ENCODE measurements around the gene VPS16. TPM values are rescaled to one million over a fixed set of nuclear protein-coding genes. Genes with fewer than 3 reads are reported as not detected.
A peak's percentile ranks its signal among the peaks of the same experiment; 100 is the strongest.

The VPS16 gene
- polyA plus RNA-seq, 1 donor from 2014 or later = 117 TPM

DNA sequence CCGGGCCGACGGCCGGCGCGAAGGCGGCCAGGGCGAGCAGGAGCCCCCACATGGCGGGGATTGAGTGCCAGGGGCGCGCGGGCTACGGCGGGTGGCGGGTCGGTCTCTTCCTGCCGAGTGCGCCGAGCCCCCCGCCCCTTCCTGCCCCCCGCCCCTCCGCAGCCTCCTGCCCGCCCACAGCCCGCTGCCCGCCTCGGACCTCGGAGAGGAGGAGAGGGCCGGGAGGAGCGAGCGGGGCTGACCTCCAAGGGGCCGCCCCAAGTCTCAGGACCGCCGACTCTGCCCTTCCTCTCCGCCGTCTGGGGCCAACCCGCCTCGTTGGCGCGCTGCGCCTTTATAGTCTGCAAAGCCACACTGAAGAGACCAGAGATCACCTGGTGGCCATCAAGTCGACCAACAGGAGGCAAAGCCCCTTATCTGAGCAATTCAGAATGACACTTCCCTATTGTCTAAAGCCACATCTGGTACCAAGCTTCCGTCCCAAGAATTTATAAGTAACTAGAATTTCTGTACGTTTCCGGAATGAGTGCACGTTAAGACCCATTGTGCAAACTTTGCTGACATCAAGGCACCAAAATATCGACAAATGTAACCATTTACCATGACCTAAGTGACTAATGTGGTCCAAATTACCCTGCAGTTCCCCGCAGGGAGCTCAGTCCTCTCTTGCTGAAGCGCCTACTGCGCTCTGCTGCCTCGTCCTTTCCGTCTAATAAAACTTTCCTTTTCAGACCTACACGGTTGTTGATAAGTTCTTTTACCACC is 39.8 kb upstream of the VPS16 start, which contains the start of gene CPXM1:
Gene CPXM1, minus strand, starts transcription at position 107 of the 765 bp plus-strand sequence. Its CDS starts 55 bp downstream, at position 52.
- TF ChIP-seq RAD21 (conservative IDR thresholded peaks at IDR 0.05) = no peak
- no peak for TF ChIP-seq EP300 (conservative IDR thresholded peaks at IDR 0.05; ENCODE audit: poor library complexity, severe bottlenecking)
- no peak for TF ChIP-seq POLR2AphosphoS5 (IDR thresholded peaks at IDR 0.05)
- TF ChIP-seq, protein P1, sequence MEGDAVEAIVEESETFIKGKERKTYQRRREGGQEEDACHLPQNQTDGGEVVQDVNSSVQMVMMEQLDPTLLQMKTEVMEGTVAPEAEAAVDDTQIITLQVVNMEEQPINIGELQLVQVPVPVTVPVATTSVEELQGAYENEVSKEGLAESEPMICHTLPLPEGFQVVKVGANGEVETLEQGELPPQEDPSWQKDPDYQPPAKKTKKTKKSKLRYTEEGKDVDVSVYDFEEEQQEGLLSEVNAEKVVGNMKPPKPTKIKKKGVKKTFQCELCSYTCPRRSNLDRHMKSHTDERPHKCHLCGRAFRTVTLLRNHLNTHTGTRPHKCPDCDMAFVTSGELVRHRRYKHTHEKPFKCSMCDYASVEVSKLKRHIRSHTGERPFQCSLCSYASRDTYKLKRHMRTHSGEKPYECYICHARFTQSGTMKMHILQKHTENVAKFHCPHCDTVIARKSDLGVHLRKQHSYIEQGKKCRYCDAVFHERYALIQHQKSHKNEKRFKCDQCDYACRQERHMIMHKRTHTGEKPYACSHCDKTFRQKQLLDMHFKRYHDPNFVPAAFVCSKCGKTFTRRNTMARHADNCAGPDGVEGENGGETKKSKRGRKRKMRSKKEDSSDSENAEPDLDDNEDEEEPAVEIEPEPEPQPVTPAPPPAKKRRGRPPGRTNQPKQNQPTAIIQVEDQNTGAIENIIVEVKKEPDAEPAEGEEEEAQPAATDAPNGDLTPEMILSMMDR (IDR thresholded peaks at IDR 0.05; ENCODE audit: poor library complexity, severe bottlenecking) = no peak
- TF ChIP-seq, protein P2, sequence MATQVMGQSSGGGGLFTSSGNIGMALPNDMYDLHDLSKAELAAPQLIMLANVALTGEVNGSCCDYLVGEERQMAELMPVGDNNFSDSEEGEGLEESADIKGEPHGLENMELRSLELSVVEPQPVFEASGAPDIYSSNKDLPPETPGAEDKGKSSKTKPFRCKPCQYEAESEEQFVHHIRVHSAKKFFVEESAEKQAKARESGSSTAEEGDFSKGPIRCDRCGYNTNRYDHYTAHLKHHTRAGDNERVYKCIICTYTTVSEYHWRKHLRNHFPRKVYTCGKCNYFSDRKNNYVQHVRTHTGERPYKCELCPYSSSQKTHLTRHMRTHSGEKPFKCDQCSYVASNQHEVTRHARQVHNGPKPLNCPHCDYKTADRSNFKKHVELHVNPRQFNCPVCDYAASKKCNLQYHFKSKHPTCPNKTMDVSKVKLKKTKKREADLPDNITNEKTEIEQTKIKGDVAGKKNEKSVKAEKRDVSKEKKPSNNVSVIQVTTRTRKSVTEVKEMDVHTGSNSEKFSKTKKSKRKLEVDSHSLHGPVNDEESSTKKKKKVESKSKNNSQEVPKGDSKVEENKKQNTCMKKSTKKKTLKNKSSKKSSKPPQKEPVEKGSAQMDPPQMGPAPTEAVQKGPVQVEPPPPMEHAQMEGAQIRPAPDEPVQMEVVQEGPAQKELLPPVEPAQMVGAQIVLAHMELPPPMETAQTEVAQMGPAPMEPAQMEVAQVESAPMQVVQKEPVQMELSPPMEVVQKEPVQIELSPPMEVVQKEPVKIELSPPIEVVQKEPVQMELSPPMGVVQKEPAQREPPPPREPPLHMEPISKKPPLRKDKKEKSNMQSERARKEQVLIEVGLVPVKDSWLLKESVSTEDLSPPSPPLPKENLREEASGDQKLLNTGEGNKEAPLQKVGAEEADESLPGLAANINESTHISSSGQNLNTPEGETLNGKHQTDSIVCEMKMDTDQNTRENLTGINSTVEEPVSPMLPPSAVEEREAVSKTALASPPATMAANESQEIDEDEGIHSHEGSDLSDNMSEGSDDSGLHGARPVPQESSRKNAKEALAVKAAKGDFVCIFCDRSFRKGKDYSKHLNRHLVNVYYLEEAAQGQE (IDR thresholded peaks at IDR 0.05; ENCODE audit: borderline replicate concordance) = no peak
- TF ChIP-seq TAF1 (IDR thresholded peaks at IDR 0.05; ENCODE audit: low read depth) = no peak
- no peak for TF ChIP-seq SMC3 (conservative IDR thresholded peaks at IDR 0.05; ENCODE audit: poor library complexity)
- TF ChIP-seq MXI1 (conservative IDR thresholded peaks at IDR 0.05; ENCODE audit: poor library complexity, severe bottlenecking) = no peak
- no peak for TF ChIP-seq EZH2 (IDR thresholded peaks at IDR 0.05; ENCODE audit: borderline replicate concordance, insufficient read depth, low read length, poor library complexity, severe bottlenecking)
- H3K9ac ChIP-seq (ENCODE audit: low read length) = peak within 1 kb of the TSS; percentile 63
- peak within 1 kb of the TSS; percentile 46 for H2AFZ ChIP-seq (ENCODE audit: low read depth, low read length)
- H3K9me3 ChIP-seq (ENCODE audit: low read length) = no peaks in the 10 kb centered on the region
- H3K27ac ChIP-seq (ENCODE audit: low read length) = peak within 1 kb of the TSS; percentile 29
- no peaks in the 10 kb centered on the region for H3K79me2 ChIP-seq (replicated peaks; ENCODE audit: insufficient read depth, low read length)
- no peaks in the 10 kb centered on the region for H3K36me3 ChIP-seq (ENCODE audit: insufficient read depth, low read length)
- peak within 1 kb of the TSS; percentile 25 for H3K4me2 ChIP-seq (ENCODE audit: low read length)
- H4K20me1 ChIP-seq (ENCODE audit: insufficient read depth) = no peaks in the 10 kb centered on the region
- H3K9me2 ChIP-seq (ENCODE audit: insufficient read depth, low read length) = no peaks in the 10 kb centered on the region
- H3K27me3 ChIP-seq (ENCODE audit: insufficient read depth, low read depth, low read length) = peaks cover 59% of the 10 kb centered on the region
- peak within 1 kb of the TSS; percentile 75 for H3K4me3 ChIP-seq (ENCODE audit: low read length)
- no peaks in the 10 kb centered on the region for H3F3A ChIP-seq (ENCODE audit: insufficient read depth, low read length, poor library complexity, severe bottlenecking)

DNA sequence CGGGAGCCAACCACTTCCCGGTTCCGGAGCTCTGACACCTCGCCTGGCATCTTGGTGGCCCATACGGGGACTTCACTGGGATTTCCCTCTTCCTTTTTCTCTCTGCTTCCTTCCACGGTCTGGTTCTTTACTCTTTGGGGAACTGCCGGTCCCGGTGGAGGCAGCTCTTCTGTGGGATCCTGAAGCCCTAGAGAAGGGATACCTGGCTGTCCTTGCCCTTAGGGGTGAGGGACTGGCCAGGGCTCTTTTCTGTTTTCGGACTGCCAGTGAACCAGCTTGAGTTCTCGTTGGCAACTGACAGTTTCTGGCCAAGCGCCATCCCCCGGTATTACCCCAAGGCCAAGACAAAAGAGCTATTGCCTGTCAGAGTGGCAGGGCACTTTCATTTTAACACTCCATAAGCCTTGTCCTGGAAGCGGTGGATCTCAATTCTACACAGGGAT is 39.2 kb upstream of the VPS16 start:
- Histone ChIP-seq H3K4me2 (ENCODE audit: low read length) (no peak overlapping the region), H2AFZ (ENCODE audit: low read depth, low read length) (no peak overlapping the region)

More for the DNA sequence above, 39.2 kb upstream of the VPS16 start:
- no peaks in the 10 kb centered on the region for H3K9me3 ChIP-seq (ENCODE audit: low read length)
- no peak for TF ChIP-seq SMC3 (conservative IDR thresholded peaks at IDR 0.05; ENCODE audit: poor library complexity)
- no peak overlapping the region for H3K27ac ChIP-seq (ENCODE audit: low read length)
- no peaks in the 10 kb centered on the region for H3F3A ChIP-seq (ENCODE audit: insufficient read depth, low read length, poor library complexity, severe bottlenecking)
- no peaks in the 10 kb centered on the region for H3K36me3 ChIP-seq (ENCODE audit: insufficient read depth, low read length)
- H3K9ac ChIP-seq (ENCODE audit: low read length) = no peak overlapping the region
- H3K27me3 ChIP-seq (ENCODE audit: insufficient read depth, low read depth, low read length) = peaks cover 65% of the 10 kb centered on the region
- no peaks in the 10 kb centered on the region for H4K20me1 ChIP-seq (ENCODE audit: insufficient read depth)
- no peaks in the 10 kb centered on the region for H3K79me2 ChIP-seq (replicated peaks; ENCODE audit: insufficient read depth, low read length)
- no peaks in the 10 kb centered on the region for H3K9me2 ChIP-seq (ENCODE audit: insufficient read depth, low read length)
- H3K4me3 ChIP-seq (ENCODE audit: low read length) = peak overlapping the region; percentile 75

All from neural cell (in vitro differentiated cells).